Sigmoid colon (tissue), 4 donors: ENCODE data around the gene BCL2L12.

Experiments
- POLR2A ChIP-seq, 2 donors: fragments of 450-650 bp; IDR thresholded peaks; one replicate each; pipeline ENCODE4 v1.6.1; 2016; ENCODE audit warnings: antibody characterized with exemption in 2 of 2, mild to moderate bottlenecking in 2 of 2, moderate library complexity in 2 of 2
- POLR2AphosphoS5 ChIP-seq, 4 donors: sonication (generic); formaldehyde crosslinking; IDR thresholded peaks; one replicate each; pipeline ENCODE4 v1.6.1; 2017; ENCODE audit warnings: antibody characterized with exemption in 4 of 4
- TF ChIP-seq, protein P1 (sequence below), 4 experiments: fragments of 450-650 bp in 3 of 4; fragments of 200-600 bp in 1 of 4; IDR thresholded peaks; one replicate each; pipeline ENCODE4 v1.5.1; 2016 to 2019; ENCODE audit warnings: antibody characterized with exemption in 4 of 4, mild to moderate bottlenecking in 3 of 4, moderate library complexity in 2 of 4

DNA sequence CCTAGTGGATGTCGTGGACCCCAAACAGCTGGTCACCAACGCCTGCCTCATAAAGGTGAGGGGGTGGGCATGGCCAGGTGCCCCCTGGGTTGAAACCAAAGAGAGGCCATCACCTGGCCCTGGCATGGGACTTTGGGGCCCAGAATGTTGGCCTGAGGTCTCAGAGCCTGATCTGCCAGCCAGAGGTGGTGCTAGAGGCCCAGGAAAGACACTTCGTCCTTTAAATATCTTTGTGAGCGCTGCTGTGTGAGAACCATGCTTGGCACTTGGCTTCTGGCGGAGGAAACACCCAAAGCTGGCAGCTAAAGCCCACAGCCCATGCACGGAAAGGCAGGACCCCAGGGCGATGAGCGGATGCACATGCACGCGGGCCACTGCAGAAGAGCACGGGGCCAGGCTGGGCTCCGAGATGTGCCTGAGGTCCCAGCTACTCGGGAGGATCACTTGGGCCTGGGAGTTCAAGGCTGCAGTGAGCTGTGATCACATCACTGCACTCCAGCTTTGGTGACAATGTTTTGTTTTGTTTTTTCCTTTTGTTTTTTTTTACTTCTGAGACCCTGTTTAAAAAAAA lies 19.3 kb downstream of the BCL2L12 start:
- TF ChIP-seq, protein P1, sequence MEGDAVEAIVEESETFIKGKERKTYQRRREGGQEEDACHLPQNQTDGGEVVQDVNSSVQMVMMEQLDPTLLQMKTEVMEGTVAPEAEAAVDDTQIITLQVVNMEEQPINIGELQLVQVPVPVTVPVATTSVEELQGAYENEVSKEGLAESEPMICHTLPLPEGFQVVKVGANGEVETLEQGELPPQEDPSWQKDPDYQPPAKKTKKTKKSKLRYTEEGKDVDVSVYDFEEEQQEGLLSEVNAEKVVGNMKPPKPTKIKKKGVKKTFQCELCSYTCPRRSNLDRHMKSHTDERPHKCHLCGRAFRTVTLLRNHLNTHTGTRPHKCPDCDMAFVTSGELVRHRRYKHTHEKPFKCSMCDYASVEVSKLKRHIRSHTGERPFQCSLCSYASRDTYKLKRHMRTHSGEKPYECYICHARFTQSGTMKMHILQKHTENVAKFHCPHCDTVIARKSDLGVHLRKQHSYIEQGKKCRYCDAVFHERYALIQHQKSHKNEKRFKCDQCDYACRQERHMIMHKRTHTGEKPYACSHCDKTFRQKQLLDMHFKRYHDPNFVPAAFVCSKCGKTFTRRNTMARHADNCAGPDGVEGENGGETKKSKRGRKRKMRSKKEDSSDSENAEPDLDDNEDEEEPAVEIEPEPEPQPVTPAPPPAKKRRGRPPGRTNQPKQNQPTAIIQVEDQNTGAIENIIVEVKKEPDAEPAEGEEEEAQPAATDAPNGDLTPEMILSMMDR (IDR thresholded peaks at IDR 0.05), result no peak
- TF ChIP-seq POLR2A (IDR thresholded peaks at IDR 0.05) (no peak), POLR2AphosphoS5 (IDR thresholded peaks at IDR 0.05) (no peak)
